Measurements from ENCODE around the gene FIZ1. TPM values are rescaled to one million over a fixed set of nuclear protein-coding genes. Genes with fewer than 3 reads are reported as not detected.

The FIZ1 gene, protein sequence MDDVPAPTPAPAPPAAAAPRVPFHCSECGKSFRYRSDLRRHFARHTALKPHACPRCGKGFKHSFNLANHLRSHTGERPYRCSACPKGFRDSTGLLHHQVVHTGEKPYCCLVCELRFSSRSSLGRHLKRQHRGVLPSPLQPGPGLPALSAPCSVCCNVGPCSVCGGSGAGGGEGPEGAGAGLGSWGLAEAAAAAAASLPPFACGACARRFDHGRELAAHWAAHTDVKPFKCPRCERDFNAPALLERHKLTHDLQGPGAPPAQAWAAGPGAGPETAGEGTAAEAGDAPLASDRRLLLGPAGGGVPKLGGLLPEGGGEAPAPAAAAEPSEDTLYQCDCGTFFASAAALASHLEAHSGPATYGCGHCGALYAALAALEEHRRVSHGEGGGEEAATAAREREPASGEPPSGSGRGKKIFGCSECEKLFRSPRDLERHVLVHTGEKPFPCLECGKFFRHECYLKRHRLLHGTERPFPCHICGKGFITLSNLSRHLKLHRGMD
- polyA plus RNA-seq (ENCODE audit: insufficient read length in 4 of 4): 10 to 100 TPM; 15.7 to 28.9 (median 23.4) TPM

- DNase-seq (ENCODE audit: low read depth in 4 of 4, low spot score in 2 of 4): peak; percentile 99 to 100 (median 99)
Observed at GRCh38 chr19:55599468-55599841, at the start of gene FIZ1. Gene FIZ1, minus strand, starts transcription at chr19:55599517. Its CDS starts 1,652 bp downstream, at chr19:55597865.

DNA sequence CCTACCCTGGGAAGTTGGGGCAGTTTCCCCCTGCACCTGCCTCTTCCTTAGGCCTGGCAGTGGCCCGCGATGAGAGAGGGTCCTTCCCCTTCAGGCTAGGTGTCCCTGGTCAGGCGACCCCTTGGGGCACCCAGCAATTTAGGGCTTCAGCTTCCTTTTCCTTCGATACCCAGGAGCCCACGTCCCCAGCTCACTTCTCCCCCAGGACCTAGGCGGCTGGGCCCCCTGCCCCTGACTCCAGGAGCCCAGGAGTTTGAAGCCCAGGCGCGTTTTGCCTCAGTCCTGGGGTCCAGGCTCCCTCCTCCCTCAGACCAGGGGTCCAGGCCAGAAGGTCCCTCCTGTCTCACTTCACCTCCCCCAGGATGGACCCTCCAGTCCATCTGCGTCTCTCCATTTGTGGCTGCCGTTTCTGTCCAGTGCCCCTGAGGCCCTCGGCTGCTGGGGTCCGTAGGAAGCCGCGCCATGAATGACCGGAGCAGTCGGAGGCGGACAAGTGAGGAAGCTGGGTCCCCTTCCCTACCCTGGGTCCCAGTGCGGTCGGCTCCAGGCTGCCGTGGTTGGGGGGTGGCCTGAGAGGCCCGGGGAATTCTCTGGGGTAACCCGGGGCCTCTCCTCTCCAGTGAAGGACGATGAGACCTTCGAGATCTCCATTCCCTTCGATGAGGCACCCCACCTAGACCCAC lies 49.4 kb upstream of the FIZ1 start:
- DNase-seq (ENCODE audit: low read depth in 4 of 4, low spot score in 2 of 4): no peak

DNA sequence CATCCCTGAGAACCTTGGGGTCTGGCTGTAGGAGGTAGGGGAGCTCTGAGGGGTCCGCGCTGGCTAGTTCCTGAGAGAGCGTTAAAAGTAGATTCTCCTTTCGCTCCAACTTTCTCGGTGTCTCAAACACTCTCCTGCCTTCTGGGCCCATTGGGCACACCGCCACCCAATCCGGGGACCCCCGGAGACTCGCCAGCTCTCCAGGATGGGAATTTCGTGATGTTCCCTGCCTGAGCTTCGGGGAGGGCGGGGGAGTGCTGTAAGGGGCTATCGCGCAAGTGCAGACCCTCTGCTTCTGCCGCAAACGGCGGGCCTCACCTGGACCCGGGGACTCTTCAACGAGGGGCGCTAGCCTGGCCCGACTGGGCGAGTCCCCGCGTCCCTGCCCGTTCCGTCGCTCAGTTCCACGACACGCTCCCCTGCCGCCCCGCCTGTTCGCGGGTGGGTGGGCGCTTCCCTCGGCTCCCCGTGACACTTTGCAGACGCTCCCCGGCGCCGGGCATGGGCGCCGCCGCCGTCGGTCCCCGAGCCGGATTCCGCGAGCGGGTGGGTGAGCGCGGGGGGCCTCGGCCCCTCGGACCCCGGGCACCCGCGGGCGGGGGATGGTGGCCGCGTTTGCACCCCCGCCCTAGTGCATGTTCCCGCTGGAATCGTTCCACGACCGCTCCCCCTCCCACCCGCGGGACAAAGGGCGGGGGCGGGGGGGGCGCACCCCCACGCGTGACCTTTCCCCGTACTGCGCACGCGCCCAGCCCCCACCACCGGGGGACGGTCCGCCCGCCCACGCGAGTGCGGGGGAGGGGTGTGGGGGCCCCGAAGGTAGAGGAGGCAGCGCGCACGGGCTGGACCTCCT lies 48.6 kb upstream of the FIZ1 start, which contains the start of gene CCDC106:
CCDC106 (plus strand) TSS at position 481 of the 853 bp plus-strand sequence. CDS start 835 bp downstream, outside the sequence.
- peak in 1 of 4 donors; percentile 70 for DNase-seq (ENCODE audit: low read depth in 4 of 4, low spot score in 2 of 4)

GRCh38 chr19:55646889-55647731 lies 47.8 kb upstream of the FIZ1 start:
- no peak for DNase-seq (ENCODE audit: low read depth in 4 of 4, low spot score in 2 of 4)

GRCh38 chr19:55645512-55645881 lies 46.2 kb upstream of the FIZ1 start:
- DNase-seq (ENCODE audit: low read depth in 4 of 4, low spot score in 2 of 4): no peak

DNA sequence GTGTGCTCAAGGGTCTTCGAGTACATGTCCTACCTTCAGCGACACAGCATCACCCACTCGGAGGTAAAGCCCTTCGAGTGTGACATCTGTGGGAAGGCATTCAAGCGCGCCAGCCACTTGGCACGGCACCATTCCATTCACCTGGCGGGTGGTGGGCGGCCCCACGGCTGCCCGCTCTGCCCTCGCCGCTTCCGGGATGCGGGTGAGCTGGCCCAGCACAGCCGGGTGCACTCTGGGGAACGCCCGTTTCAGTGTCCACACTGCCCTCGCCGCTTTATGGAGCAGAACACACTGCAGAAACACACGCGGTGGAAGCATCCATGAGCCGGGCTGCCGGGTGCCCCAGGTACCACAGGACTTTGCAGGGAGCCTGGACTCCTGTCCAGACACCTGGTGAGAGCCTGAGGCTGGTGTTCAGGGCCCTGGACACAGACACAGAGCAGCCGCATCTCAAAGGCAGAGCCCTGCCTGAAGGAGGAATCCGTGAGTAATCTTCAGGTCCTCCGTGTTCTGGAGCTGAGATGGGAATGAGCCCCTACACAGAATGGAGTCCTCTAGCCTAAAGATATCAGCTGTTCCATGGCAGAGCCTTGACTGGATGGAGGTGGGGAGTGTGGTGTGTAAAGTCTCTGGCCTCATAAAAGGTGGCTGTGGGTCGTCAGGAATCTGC lies 45.7 kb upstream of the FIZ1 start:
- no peak for DNase-seq (ENCODE audit: low read depth in 4 of 4, low spot score in 2 of 4)

GRCh38 chr19:55644191-55644833 lies 45.0 kb upstream of the FIZ1 start:
- DNase-seq (ENCODE audit: low read depth in 4 of 4, low spot score in 2 of 4): no peak

DNA sequence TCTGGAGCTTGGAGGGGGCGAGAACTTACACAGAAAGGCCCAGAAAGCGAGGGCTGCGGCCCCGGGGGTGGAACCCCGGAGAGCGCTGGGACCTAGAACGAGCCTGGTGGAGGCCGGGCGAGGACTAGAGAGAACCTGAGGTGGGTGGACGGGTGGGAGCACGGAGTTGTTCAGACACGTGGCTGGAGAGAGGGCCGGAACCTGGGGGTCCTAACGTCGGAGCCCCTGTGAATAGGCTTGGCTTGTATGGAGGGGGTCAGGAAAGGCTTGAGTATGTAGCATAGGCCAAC lies 44.5 kb upstream of the FIZ1 start:
- DNase-seq (ENCODE audit: low read depth in 4 of 4, low spot score in 2 of 4): no peak

- peak in 1 of 4 donors; percentile 44 for DNase-seq (ENCODE audit: low read depth in 4 of 4, low spot score in 2 of 4)
Observed at GRCh38 chr19:55643003-55643886, 43.9 kb upstream of the FIZ1 start, which contains the start of gene ZNF581. Gene ZNF581, plus strand, starts transcription at chr19:55643649. Its CDS starts 923 bp downstream, at chr19:55644572.

DNA sequence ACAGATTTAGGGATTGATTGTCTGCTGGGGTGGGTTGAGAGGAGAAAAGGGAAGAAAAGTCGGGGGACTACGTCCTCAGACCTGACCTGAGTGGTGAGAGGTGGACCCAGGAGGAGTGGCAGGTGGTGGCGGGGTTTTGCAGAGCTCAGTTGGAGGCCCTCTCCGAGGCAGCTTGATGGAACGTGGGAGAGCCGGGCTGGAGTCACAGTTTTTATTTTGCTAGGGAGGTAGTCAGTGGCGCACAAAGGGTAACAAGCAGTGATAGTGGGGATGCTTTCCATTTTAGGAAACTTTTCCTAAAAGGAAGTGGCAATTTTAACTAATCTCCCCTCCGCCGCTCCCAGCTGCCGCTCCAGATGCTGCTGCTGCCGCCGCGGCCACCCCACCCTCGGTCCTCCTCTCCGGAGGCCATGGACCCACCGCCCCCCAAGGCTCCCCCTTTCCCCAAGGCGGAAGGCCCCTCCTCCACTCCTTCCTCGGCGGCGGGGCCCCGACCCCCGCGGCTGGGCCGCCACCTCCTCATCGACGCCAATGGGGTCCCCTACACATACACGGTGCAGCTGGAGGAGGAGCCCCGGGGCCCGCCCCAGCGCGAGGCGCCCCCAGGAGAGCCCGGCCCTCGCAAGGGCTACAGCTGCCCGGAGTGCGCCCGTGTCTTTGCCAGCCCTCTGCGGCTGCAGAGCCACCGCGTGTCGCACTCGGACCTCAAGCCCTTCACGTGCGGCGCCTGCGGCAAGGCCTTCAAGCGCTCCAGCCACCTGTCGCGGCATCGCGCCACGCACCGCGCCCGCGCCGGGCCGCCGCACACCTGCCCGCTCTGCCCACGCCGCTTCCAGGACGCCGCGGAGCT lies 43.1 kb upstream of the FIZ1 start:
- DNase-seq (ENCODE audit: low read depth in 4 of 4, low spot score in 2 of 4): no peak

GRCh38 chr19:55641426-55642152 lies 42.3 kb upstream of the FIZ1 start:
- DNase-seq (ENCODE audit: low read depth in 4 of 4, low spot score in 2 of 4): no peak

GRCh38 chr19:55640577-55641425 lies 41.5 kb upstream of the FIZ1 start, which contains the start of gene ZNF580:
Gene ZNF580, plus strand, starts transcription at chr19:55641002. Its CDS starts 1,507 bp downstream, at chr19:55642509.
- peak in 2 of 4 donors; percentile 52 to 60 for DNase-seq (ENCODE audit: low read depth in 4 of 4, low spot score in 2 of 4)

- peak in 1 of 4 donors; percentile 49 for DNase-seq (ENCODE audit: low read depth in 4 of 4, low spot score in 2 of 4)
Observed at GRCh38 chr19:55640043-55640576, 40.8 kb upstream of the FIZ1 start.

DNA sequence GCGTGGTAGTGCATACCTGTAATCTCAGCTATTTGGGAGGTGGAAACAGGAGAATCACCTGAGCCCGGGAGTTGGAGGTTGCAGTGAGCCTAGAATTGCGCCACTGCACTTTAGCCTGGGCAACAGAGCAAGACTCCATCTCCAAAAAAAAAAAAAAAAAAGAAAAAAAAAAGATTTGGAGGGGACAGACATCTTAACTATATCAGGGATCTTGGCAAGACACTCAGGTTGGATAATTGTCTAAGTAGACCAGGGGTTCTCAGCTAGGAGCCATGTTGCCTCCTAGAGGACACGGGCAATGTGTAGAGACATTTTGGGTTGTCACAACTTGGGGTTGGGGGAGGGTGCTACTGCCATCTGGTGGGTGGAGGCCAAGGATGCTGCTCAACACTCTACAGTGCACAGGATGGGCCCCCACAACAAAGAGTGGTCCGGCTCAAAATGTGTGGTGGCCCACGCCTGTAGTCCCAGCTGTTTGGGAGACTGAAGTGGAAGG lies 39.6 kb upstream of the FIZ1 start:
- no peak for DNase-seq (ENCODE audit: low read depth in 4 of 4, low spot score in 2 of 4)

DNA sequence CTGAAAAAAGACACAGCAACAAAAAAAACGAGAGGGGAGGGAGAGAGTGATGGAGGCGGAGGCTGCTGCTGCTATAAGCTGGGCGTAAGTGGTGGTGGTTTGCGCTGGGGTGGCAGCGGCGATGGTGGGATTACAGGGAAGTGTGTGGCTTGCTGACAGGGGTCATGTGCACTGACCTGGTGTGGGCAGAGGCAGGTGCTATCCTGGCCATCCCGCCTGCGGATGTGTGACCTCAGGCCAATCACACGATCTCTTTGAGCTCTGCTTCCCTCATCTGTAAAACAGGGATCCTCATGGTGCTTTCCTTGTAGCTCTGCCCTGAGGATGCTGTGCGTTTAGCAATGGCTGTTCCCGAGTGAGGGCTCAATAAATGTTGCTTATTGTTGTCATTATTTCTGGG lies 38.2 kb upstream of the FIZ1 start:
- no peak for DNase-seq (ENCODE audit: low read depth in 4 of 4, low spot score in 2 of 4)

Measured in left renal cortex interstitium (tissue), 4 donors.